ENCODE measurements around the gene C1orf21. TPM values are rescaled to one million over a fixed set of nuclear protein-coding genes. Genes with fewer than 3 reads are reported as not detected.
A peak's percentile ranks its signal among the peaks of the same experiment; 100 is the strongest.

C1orf21 gene
- total and polyA plus RNA-seq, 8 donors, result 37.0 to 75.3 (median 47.3) TPM

DNA sequence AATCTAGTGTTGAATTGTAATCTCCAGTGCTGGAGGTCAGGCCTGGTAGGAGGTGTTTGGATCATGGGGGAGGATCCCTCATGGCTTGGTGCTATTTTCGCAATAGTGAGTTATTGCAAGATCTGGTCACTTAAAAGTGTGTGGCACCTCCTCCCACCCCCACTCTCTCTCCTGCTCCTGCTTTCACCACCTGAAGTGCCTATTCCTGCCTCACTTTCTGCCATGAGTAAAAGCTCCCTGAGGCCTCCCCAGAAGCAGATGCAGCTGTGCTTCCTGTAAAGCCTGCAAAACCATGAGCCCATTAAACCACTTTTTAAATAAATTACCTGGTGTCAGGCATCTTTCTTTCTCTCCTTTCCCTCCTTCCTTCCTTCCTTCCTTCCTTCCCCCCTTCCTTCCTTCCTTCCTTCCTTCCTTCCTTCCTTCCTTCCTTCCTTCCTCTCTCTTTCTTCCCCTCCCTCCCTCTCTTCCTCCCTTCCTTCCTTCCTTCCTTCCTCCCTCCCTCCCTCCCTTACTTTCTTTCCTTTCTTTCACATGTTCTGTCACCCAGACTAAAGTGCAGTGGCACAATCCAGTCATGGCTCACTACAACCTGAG lies 172.4 kb downstream of the C1orf21 start:
- Histone ChIP-seq H3K36me3 (no peaks in the 10 kb centered on the region), H3K27ac (no peak overlapping the region), H3K4me1 (peaks cover 10 to 13% of the 10 kb centered on the region in 2 donors), H3K4me3 (no peak overlapping the region), H3K9me3 (no peaks in the 10 kb centered on the region), H3K27me3 (no peaks in the 10 kb centered on the region)
- ATAC-seq, result peak; percentile 14
- TF ChIP-seq, protein P1, sequence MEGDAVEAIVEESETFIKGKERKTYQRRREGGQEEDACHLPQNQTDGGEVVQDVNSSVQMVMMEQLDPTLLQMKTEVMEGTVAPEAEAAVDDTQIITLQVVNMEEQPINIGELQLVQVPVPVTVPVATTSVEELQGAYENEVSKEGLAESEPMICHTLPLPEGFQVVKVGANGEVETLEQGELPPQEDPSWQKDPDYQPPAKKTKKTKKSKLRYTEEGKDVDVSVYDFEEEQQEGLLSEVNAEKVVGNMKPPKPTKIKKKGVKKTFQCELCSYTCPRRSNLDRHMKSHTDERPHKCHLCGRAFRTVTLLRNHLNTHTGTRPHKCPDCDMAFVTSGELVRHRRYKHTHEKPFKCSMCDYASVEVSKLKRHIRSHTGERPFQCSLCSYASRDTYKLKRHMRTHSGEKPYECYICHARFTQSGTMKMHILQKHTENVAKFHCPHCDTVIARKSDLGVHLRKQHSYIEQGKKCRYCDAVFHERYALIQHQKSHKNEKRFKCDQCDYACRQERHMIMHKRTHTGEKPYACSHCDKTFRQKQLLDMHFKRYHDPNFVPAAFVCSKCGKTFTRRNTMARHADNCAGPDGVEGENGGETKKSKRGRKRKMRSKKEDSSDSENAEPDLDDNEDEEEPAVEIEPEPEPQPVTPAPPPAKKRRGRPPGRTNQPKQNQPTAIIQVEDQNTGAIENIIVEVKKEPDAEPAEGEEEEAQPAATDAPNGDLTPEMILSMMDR (IDR thresholded peaks at IDR 0.05), result no peak
- intact Hi-C loops (cut with DNase I), result no loop called here
- DNase-seq, result no peak

DNA sequence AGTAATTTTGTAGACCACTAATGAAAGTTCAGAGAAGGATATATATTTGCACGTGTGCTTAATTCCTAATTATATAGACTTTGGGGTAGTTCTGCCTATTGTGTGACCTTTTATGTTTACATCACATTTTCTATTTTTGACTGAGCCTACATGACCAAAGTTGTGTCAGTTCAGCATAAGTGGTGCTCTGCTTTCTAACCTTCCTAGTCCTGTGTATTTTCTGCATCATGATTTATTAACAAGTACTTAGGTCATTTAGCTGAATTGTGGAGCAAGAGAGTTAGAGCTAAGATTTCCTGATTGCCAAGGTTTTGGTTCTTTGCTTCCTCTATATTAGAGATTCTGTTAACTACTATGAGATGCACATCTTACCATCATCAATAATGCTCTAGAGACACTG lies 176.0 kb downstream of the C1orf21 start:
- ATAC-seq (peak; percentile 62), DNase-seq (no peak)
- no peaks in the 10 kb centered on the region for H3K36me3 ChIP-seq
- peaks cover 10 to 13% of the 10 kb centered on the region in 2 donors for H3K4me1 ChIP-seq
- intact Hi-C loops (cut with DNase I), result loop anchor here in 1 of 2 donors (10.0 kb wide), 2 partner anchors 102 to 488 kb away; no protein-coding TSS in a partner anchor
- H3K4me3 ChIP-seq, result no peak overlapping the region
- no peak overlapping the region for H3K27ac ChIP-seq
- no peaks in the 10 kb centered on the region for H3K27me3 ChIP-seq
- H3K9me3 ChIP-seq, result no peaks in the 10 kb centered on the region
- TF ChIP-seq, protein P1 (IDR thresholded peaks at IDR 0.05), result no peak

DNA sequence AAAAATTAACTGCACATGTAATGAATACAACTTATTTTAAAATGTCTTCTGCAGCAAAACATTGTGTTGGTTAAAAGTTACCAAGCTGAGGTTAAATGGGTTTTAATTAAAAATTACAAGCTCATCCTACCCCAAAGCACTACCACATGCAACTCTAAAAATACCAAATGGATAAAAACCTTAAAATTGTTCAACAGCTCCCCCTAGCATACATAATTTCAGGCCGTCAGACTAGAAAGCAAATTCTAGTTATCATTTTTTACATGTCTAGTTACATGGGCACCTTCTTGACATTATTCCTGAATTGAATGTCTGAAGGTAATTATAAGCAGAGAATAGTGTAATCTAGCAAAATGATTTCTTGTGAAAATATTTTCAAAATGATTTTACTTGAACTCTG lies 176.5 kb downstream of the C1orf21 start:
- Histone ChIP-seq H3K9me3 (no peaks in the 10 kb centered on the region), H3K4me3 (no peak overlapping the region), H3K36me3 (no peaks in the 10 kb centered on the region), H3K27me3 (no peaks in the 10 kb centered on the region), H3K27ac (no peak overlapping the region), H3K4me1 (peaks cover 10 to 13% of the 10 kb centered on the region in 2 donors)
- ATAC-seq, result peak; percentile 62
- intact Hi-C loops (cut with DNase I), result loop anchor here in 1 of 2 donors (10.0 kb wide), 2 partner anchors 101 to 489 kb away; no protein-coding TSS in a partner anchor
- DNase-seq, result no peak
- TF ChIP-seq, protein P1 (IDR thresholded peaks at IDR 0.05), result peak in 1 of 2 donors; percentile 43

DNA sequence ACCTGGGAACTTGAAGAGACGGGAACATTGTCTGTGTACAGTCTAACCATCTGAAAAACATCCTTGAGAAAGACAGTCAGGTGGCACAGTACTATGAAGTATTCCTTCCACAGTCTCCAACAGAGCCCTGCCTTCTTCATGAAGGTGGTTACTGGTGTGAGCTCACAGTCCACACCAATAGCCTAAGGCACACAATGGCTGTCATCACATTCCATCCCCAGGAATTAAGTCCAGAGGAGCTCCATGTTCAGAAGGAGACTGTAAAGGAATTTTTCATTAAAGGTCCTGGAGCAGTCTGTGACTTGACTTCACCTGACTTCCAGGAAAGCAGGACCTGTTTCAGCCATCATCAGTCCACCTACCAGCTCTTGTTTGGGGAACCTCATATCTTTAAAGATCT lies 180.2 kb downstream of the C1orf21 start:
- no peak for DNase-seq
- intact Hi-C loops (cut with DNase I), result loop anchor here in 1 of 2 donors (10.0 kb wide), 2 partner anchors 98 to 492 kb away; no protein-coding TSS in a partner anchor
- TF ChIP-seq, protein P1 (IDR thresholded peaks at IDR 0.05), result no peak

DNA sequence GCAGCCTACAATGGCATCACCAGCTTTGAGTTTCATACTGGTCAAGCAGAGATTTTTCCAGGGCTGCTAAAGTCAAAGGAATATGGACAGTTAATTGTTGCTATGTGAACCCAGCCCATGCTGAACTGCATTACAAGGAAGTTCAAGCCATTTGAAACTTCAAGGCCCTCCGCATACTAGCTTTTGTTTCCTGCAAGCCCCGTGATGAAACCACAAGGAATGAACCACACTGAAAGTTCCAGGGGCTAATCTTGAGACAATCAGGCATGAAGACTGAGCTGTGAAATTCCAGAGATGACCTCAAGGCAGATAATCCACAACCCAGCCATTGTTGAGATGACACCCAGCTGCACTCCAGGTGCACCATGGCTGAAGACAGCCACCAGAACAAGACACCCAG lies 180.8 kb downstream of the C1orf21 start:
- no peak overlapping the region for H3K27ac ChIP-seq
- H3K4me3 ChIP-seq, result no peak overlapping the region
- H3K9me3 ChIP-seq, result no peaks in the 10 kb centered on the region
- no peaks in the 10 kb centered on the region for H3K36me3 ChIP-seq
- DNase-seq (no peak), ATAC-seq (peak; percentile 12)
- intact Hi-C loops (cut with DNase I), result loop anchor here in 1 of 2 donors (10.0 kb wide), 2 partner anchors 97 to 493 kb away; no protein-coding TSS in a partner anchor
- TF ChIP-seq, protein P1 (IDR thresholded peaks at IDR 0.05), result no peak
- H3K27me3 ChIP-seq, result no peaks in the 10 kb centered on the region
- H3K4me1 ChIP-seq, result peaks cover 6 to 8% of the 10 kb centered on the region in 2 donors

More for the DNA sequence above, 180.2 kb downstream of the C1orf21 start:
- Histone ChIP-seq H3K4me1 (peaks cover 10 to 13% of the 10 kb centered on the region in 2 donors), H3K27me3 (no peaks in the 10 kb centered on the region), H3K27ac (no peak overlapping the region), H3K4me3 (no peak overlapping the region), H3K36me3 (no peaks in the 10 kb centered on the region), H3K9me3 (no peaks in the 10 kb centered on the region)
- ATAC-seq, result no peak

All from left lung (tissue), 10 donors.